Effector memory CD8-positive, alpha-beta T cell (primary cell): ENCODE results near the gene DENND4A.
A peak's percentile ranks its signal among the peaks of the same experiment; 100 is the strongest.

ENCODE experiments used
- ATAC-seq: fragments of 150-1000 bp; cut with Tn5 transposase; replicated peaks from 2 replicates; pipeline ENCODE4 v1.10.0; 2021; ENCODE audit warnings: mild to moderate bottlenecking, moderate library complexity
- DNase-seq, 3 experiments: peaks; one replicate each; pipeline ENCODE4 v3.0.0; 2021
- H3K27ac Mint-ChIP-seq, 2 donors: one replicate each; pipeline ENCODE4 v1.8.0; 2022; ENCODE audit warnings: mild to moderate bottlenecking in 2 of 2, mixed read lengths in 2 of 2, moderate library complexity in 2 of 2
- H3K27me3 Mint-ChIP-seq, 2 donors: one replicate each; pipeline ENCODE4 v1.8.0; 2022; ENCODE audit warnings: mixed read lengths in 2 of 2
- H3K36me3 Mint-ChIP-seq: one replicate; pipeline ENCODE4 v1.8.0; 2022; ENCODE audit warnings: mild to moderate bottlenecking, moderate library complexity, mixed read lengths; ENCODE audit not compliant: insufficient read depth
- H3K4me1 Mint-ChIP-seq, 2 donors: one replicate each; pipeline ENCODE4 v1.8.0; 2022; ENCODE audit warnings: low read depth in 2 of 2, mixed read lengths in 2 of 2
- H3K4me3 Mint-ChIP-seq, 2 donors: one replicate each; pipeline ENCODE4 v1.8.0; 2022; ENCODE audit warnings: mild to moderate bottlenecking in 2 of 2, mixed read lengths in 2 of 2, moderate library complexity in 2 of 2
- H3K9me3 Mint-ChIP-seq, 2 donors: one replicate each; pipeline ENCODE4 v1.8.0; 2022; ENCODE audit warnings: mixed read lengths in 2 of 2

Gene DENND4A

GRCh38 chr15:65612616-65612946 lies 179.5 kb downstream of the DENND4A start:
- ATAC-seq (no peak), DNase-seq (no peak)
- Mint-ChIP-seq H3K27ac (peak overlapping the region; percentile 97 to 99), H3K27me3 (no peaks in the 10 kb centered on the region), H3K9me3 (no peaks in the 10 kb centered on the region), H3K4me3 (peak overlapping the region; percentile 90 to 98), H3K4me1 (peaks cover 26 to 32% of the 10 kb centered on the region in 2 donors), H3K36me3 (peaks cover 16% of the 10 kb centered on the region)

- peak overlapping the region; percentile 90 to 98 for H3K4me3 Mint-ChIP-seq
- H3K27ac Mint-ChIP-seq = peak overlapping the region; percentile 97 to 99
- no peak for DNase-seq
- H3K9me3 Mint-ChIP-seq = no peaks in the 10 kb centered on the region
- no peaks in the 10 kb centered on the region for H3K27me3 Mint-ChIP-seq
- H3K36me3 Mint-ChIP-seq = peaks cover 16% of the 10 kb centered on the region
- peaks cover 26 to 32% of the 10 kb centered on the region in 2 donors for H3K4me1 Mint-ChIP-seq
- ATAC-seq = no peak
These were observed 180.0 kb downstream of the DENND4A start for GRCh38 chr15:65611888-65612615.

- ATAC-seq = peak; percentile 93
- no peaks in the 10 kb centered on the region for H3K27me3 Mint-ChIP-seq
- H3K27ac Mint-ChIP-seq = peak within 1 kb of the TSS; percentile 97 to 99
- DNase-seq = peak; percentile 85 to 86 (median 85)
- H3K36me3 Mint-ChIP-seq = peaks cover 20% of the 10 kb centered on the region
- no peaks in the 10 kb centered on the region for H3K9me3 Mint-ChIP-seq
- H3K4me1 Mint-ChIP-seq = peaks cover 26 to 35% of the 10 kb centered on the region in 2 donors
- H3K4me3 Mint-ChIP-seq = peak within 1 kb of the TSS; percentile 90 to 98
These were observed 181.0 kb downstream of the DENND4A start, which contains the start of gene INTS14 for GRCh38 chr15:65610871-65611718. TSS of gene INTS14 (minus strand) at chr15:65611131. CDS start at chr15:65607380, 3,751 bp downstream.
